HG02759 (cell line): ENCODE measurements around the gene KRTAP5-5.

Experiments
- ATAC-seq: cut with Tn5 transposase; IDR thresholded peaks from one replicate; pipeline ENCODE4 v1.9.1; 2021; ENCODE audit warnings: mild to moderate bottlenecking, moderate library complexity; ENCODE audit not compliant: unreplicated experiment

The KRTAP5-5 gene

GRCh38 chr11:1674173-1675131 is 44.9 kb downstream of the KRTAP5-5 start:
- ATAC-seq = no peak

DNA sequence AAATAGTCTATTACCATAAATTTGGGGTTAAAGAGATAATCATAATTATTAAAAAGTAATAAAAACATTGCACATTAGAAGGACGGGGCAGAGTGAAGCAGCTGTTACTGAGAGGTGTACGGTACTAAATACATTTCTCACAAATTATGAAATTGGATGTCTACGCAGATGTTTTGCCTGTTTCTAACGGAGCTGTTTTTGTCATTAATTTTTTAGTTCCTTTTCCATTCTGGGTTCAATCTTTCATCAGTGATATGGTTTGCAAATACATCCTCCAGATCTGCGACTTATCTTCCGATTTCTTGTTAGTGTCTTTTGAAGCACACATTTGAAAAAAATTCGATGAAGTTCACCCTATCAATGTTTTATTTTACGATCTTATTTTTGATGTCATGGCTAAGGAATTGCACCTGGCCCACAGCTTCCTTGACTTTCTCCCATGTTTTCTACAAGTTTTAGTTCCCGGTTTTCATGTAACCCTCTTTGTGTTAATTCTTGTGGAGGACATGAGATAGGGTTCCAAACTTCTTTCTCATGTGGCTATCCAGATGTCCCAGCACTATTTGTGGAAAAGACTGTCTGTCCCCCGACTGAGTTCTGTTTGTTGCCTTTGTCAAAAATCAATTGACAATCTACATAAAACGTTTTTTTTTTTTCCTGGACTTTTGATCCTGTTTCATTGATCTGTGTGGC is 46.1 kb downstream of the KRTAP5-5 start:
- no peak for ATAC-seq

DNA sequence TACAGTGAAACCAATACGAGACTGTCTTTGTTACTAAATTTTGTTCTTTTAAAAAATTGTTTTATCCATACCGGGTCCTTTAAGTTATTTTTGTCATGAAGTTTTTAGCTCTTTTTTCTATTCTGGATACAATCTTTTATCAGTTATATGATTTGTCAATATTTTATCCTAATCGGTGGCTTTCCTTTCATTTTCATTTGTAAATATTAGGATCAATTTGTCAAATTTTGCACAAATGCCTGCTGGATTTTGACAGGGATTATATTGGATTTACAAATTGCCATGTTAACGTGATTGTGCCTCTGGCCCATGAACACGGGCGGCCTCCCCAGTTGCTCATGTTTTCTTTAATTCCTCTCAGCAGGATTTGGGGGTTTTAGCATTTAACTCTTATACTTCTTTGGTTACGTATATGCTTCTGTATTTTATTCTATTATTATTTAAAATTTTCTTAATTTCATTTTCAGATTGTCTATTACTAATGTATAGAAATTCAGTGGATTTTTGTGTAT is 46.7 kb downstream of the KRTAP5-5 start:
- no peak for ATAC-seq

DNA sequence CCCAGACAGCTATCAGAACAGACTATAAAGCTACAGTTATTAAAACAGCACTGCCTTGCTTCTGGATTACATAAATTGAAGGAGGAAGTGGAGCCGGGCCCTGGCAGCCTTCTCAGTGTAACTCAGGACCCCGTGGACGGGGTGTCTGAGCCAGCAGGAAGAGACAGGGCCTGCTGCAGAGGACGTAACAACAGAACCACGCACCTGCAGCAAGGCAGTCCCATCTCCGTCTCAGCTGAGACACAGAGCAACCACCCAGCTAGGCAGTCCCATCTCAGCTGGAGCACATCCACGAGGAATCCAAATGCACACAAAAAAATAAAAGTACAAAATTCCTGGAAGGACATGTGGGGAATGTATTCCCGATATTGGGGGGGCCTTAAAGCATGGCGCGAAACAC is 50.3 kb downstream of the KRTAP5-5 start:
- ATAC-seq = no peak
